Testis (tissue), 2 donors: ENCODE measurements around the gene APOC3.

Experiments used
- CTCF ChIP-seq, 3 experiments: fragments of 450-650 bp in 2 of 3; fragments of 200-600 bp in 1 of 3; sonication (generic) in 1 of 3; IDR thresholded peaks; one replicate each; pipeline ENCODE4 v1.5.1; 2016 to 2019; ENCODE audit warnings: antibody characterized with exemption in 3 of 3, mild to moderate bottlenecking in 2 of 3, moderate library complexity in 1 of 3
- POLR2A ChIP-seq: fragments of 450-650 bp; IDR thresholded peaks from one replicate; pipeline ENCODE4 v1.6.1; 2017; ENCODE audit warnings: antibody characterized with exemption, mild to moderate bottlenecking, moderate library complexity

GRCh38 chr11:116866804-116867455, 37.2 kb downstream of the APOC3 start:
- TF ChIP-seq POLR2A (no peak), CTCF (IDR thresholded peaks at IDR 0.05) (no peak)
